22Rv1 (cell line): ENCODE measurements around the gene RALGPS1.

Experiments used
- H3K27ac ChIP-seq: fragments of 450-650 bp; 2 replicates; pipeline ENCODE4 v1.5.1; 2017
- CTCF ChIP-seq: fragments of 450-650 bp; IDR thresholded peaks from 2 replicates; pipeline ENCODE4 v1.5.1; 2017; ENCODE audit warnings: mild to moderate bottlenecking
- ZFX ChIP-seq: fragments of 450-650 bp; IDR thresholded peaks from 2 replicates; pipeline ENCODE4 v1.6.1; 2017; ENCODE audit warnings: antibody characterized with exemption, borderline replicate concordance

RALGPS1 gene

DNA sequence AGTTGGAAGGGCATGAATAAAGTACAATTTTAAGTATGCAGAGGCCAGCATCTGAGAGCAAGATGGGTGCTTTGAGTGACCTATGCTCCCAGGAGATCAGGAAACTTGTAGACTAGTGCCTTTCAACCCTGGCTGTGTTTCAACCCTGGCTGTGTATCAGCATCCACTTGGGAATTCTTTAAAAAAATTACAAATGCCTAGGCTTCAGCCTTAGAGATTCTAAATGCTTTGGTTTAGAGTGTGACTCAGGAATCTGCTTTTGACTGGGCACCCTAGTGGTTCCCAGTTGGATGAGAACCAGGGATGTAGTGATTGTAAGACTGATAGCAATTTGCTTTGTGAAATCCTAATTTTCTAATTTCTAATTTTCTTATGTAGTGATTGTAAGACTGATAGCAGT, 65.6 kb downstream of the RALGPS1 start:
- TF ChIP-seq CTCF (no peak), ZFX (no peak)
- H3K27ac ChIP-seq = no peak overlapping the region

- H3K27ac ChIP-seq = no peak overlapping the region
- TF ChIP-seq ZFX (no peak), CTCF (no peak)
These were observed 66.6 kb downstream of the RALGPS1 start for GRCh38 chr9:126981218-126981617.

DNA sequence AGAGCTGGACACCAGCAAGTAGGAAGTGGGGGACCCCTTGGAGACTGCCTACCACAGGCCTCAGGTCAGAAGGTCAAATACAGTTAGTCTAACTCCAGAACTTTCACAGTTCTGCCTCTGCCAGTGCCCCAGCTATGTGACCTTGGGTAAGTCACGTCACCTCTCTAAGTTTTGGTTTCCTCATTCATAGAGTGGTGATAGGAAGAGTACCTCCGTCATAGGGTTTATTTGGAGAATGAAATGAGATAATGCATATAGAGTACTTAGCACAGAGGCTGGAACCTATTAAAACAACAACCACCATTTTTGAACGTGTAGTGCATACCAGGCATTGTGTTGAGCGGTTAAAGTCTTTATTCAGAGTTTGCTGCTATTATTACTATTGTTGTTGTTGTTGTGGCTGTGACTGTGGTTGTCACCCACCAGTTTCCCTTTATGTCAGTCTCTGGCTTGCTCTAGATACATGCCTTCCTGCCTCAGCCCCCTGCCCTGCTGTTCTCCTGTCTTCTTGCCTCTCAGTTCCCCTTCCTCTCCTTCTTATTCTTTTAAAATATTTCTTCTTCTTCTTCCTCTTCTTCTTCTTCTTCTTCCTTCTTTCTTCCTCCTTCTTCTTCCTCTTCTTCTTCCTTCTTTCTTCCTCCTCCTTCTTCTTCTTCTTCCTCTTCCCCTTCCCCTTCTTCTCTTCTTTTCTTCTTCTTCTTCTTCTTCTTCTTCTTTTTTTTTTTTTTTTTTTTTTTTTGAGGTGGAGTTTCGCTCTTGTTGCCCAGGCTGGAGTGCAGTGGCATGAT, 67.8 kb downstream of the RALGPS1 start:
- H3K27ac ChIP-seq = no peak overlapping the region
- TF ChIP-seq CTCF = no peak

GRCh38 chr9:126983767-126984166, 69.2 kb downstream of the RALGPS1 start:
- TF ChIP-seq CTCF (no peak), ZFX (no peak)
- no peak overlapping the region for H3K27ac ChIP-seq

- H3K27ac ChIP-seq = no peak overlapping the region
- TF ChIP-seq ZFX (no peak), CTCF (no peak)
These were observed 70.4 kb downstream of the RALGPS1 start for GRCh38 chr9:126984969-126985368.

GRCh38 chr9:126985870-126986498, 71.4 kb downstream of the RALGPS1 start:
- no peak for TF ChIP-seq CTCF
- no peak for TF ChIP-seq ZFX
- H3K27ac ChIP-seq = no peak overlapping the region

GRCh38 chr9:126986506-126986951, 71.9 kb downstream of the RALGPS1 start:
- H3K27ac ChIP-seq = no peak overlapping the region
- no peak for TF ChIP-seq CTCF
- no peak for TF ChIP-seq ZFX
